IMR-90 (cell line): ENCODE results near the gene GAREM1. TPM values are rescaled to one million over a fixed set of nuclear protein-coding genes. Genes with fewer than 3 reads are reported as not detected.

ENCODE experiments used
- ATAC-seq: fragments of 200-7000 bp; cut with Tn5 transposase; 2 replicates; pipeline ENCODE4 v1.9.1; 2020; ENCODE audit warnings: low read depth, mild to moderate bottlenecking, moderate library complexity
- BruUV-seq: library from RNA; stranded (reverse); fragments of 400-500 nt; replicated peaks from 2 replicates; lab custom pipeline; 2021; lab: Mats Ljungman, UMichigan
- CTCF ChIA-PET: fragments of 300-600 bp; formaldehyde crosslinking; extraction: SDS; loops from one replicate; lab custom pipeline; 2021; ENCODE audit warnings: antibody characterized with exemption; lab: Yijun Ruan, JAX
- POLR2A ChIA-PET: fragments of 300-600 bp; sonication (Branson Sonifier 250); formaldehyde crosslinking; loops from one replicate; lab custom pipeline; 2022; ENCODE audit warnings: antibody characterized with exemption; ENCODE audit not compliant: unreplicated experiment; lab: Charles Lee
- DNase-seq: peaks from one replicate; pipeline ENCODE4 v3.0.0; 2013
- H2AFZ ChIP-seq: replicated peaks from 2 replicates; pipeline ENCODE3; 2013; ENCODE audit warnings: low read length, mild to moderate bottlenecking; ENCODE audit not compliant: poor library complexity
- H2AK5ac ChIP-seq: 2 replicates; pipeline ENCODE4 v1.6.1; 2013; ENCODE audit warnings: low read depth, low read length, inconsistent platforms
- H2AK9ac ChIP-seq: replicated peaks from 2 replicates; pipeline ENCODE3; 2013; ENCODE audit warnings: mild to moderate bottlenecking, low read depth, low read length, moderate library complexity; ENCODE audit not compliant: poor library complexity
- H2BK120ac ChIP-seq: 2 replicates; pipeline ENCODE4 v1.6.1; 2013; ENCODE audit warnings: low read depth, low read length, inconsistent platforms
- H2BK15ac ChIP-seq: 3 replicates; pipeline ENCODE4 v1.6.1; 2013; ENCODE audit warnings: low read depth, low read length, inconsistent platforms
- H2BK20ac ChIP-seq: 2 replicates; pipeline ENCODE4 v1.6.1; 2013; ENCODE audit warnings: low read depth, mild to moderate bottlenecking, inconsistent platforms, low read length, moderate library complexity
- H2BK5ac ChIP-seq: 2 replicates; pipeline ENCODE4 v1.6.1; 2013; ENCODE audit warnings: mild to moderate bottlenecking, low read depth, low read length, inconsistent platforms; ENCODE audit not compliant: poor library complexity, severe bottlenecking
- H3K14ac ChIP-seq: replicated peaks from 2 replicates; pipeline ENCODE4 v1.6.1; 2013; ENCODE audit warnings: low read depth, low read length, inconsistent platforms
- H3K18ac ChIP-seq: 2 replicates; pipeline ENCODE4 v1.6.1; 2013; ENCODE audit warnings: low read depth, low read length, control low read depth
- H3K23ac ChIP-seq: 2 replicates; pipeline ENCODE4 v1.6.1; 2013; ENCODE audit warnings: low read depth, low read length, inconsistent platforms
- H3K27ac ChIP-seq: 2 replicates; pipeline ENCODE4 v1.5.1; 2013; ENCODE audit warnings: mild to moderate bottlenecking, control low read depth, low read length; ENCODE audit not compliant: insufficient read depth
- H3K27me3 ChIP-seq: 2 replicates; pipeline ENCODE4 v1.6.1; 2013; ENCODE audit warnings: low read length; ENCODE audit not compliant: control insufficient read depth, insufficient read depth
- H3K36me3 ChIP-seq: 2 replicates; pipeline ENCODE4 v1.6.1; 2013; ENCODE audit warnings: low read length, mixed read lengths; ENCODE audit not compliant: control insufficient read depth, insufficient read depth
- H3K4ac ChIP-seq: 2 replicates; pipeline ENCODE4 v1.6.1; 2013; ENCODE audit warnings: low read depth, low read length, inconsistent platforms
- H3K4me1 ChIP-seq: 2 replicates; pipeline ENCODE4 v1.6.1; 2013; ENCODE audit warnings: low read length, mixed read lengths; ENCODE audit not compliant: control insufficient read depth, insufficient read depth
- H3K4me2 ChIP-seq: 2 replicates; pipeline ENCODE4 v1.6.1; 2013; ENCODE audit warnings: low read depth, mild to moderate bottlenecking, control low read depth, low read length, moderate library complexity
- H3K4me3 ChIP-seq: 2 replicates; pipeline ENCODE4 v1.5.1; 2013; ENCODE audit warnings: low read depth, mild to moderate bottlenecking, control low read depth, low read length, moderate library complexity; ENCODE audit not compliant: insufficient read depth
- H3K56ac ChIP-seq: 2 replicates; pipeline ENCODE4 v1.6.1; 2013; ENCODE audit warnings: low read length, inconsistent platforms; ENCODE audit not compliant: insufficient read depth; ENCODE audit errors: extremely low read depth
- H3K79me1 ChIP-seq, 2 experiments: 2 replicates each; pipeline ENCODE4 v1.6.1; 2013; ENCODE audit warnings: low read length in 2 of 2, inconsistent platforms in 1 of 2, low read depth in 1 of 2
- H3K9ac ChIP-seq: 2 replicates; pipeline ENCODE4 v1.6.1; 2013; ENCODE audit warnings: low read depth, low read length, control low read depth
- H3K9me1 ChIP-seq: 2 replicates; pipeline ENCODE4 v1.6.1; 2013; ENCODE audit warnings: low read length, inconsistent platforms; ENCODE audit not compliant: insufficient read depth
- H3K9me3 ChIP-seq: 2 replicates; pipeline ENCODE4 v1.6.1; 2013; ENCODE audit warnings: low read length; ENCODE audit not compliant: control insufficient read depth, insufficient read depth
- H4K20me1 ChIP-seq: 2 replicates; pipeline ENCODE4 v1.6.1; 2013; ENCODE audit warnings: low read length, inconsistent platforms; ENCODE audit not compliant: insufficient read depth
- H4K5ac ChIP-seq: 2 replicates; pipeline ENCODE4 v1.6.1; 2013; ENCODE audit warnings: mild to moderate bottlenecking, low read depth, low read length, control low read depth
- H4K8ac ChIP-seq, 2 experiments: 2 replicates each; pipeline ENCODE4 v1.6.1; 2013; ENCODE audit warnings: low read depth in 2 of 2, low read length in 2 of 2, control low read depth in 1 of 2, inconsistent platforms in 1 of 2
- H4K91ac ChIP-seq: 2 replicates; pipeline ENCODE4 v1.6.1; 2013; ENCODE audit warnings: low read depth, low read length, inconsistent platforms; ENCODE audit not compliant: insufficient read depth
- CHD1 ChIP-seq: IDR thresholded peaks from 2 replicates; pipeline ENCODE4 v1.6.1; 2012; ENCODE audit warnings: low read depth, low read length, improper control_type of control experiment
- POLR2A ChIP-seq: IDR thresholded peaks from 2 replicates; pipeline ENCODE4 v1.6.1; 2012; ENCODE audit warnings: mild to moderate bottlenecking, low read depth, low read length
- WGBS, 2 experiments: methylation state at CpG; one replicate each; pipeline versions ENCODE4 v1.1.5 to v1.1.7; 2013; ENCODE audit warnings: missing lambda C conversion rate in 2 of 2; ENCODE audit not compliant: insufficient read length in 1 of 2; ENCODE audit errors: extremely low coverage in 2 of 2; 5-methylcytosine and 5-hydroxymethylcytosine counted together
- dilution Hi-C: fragments of 300-500 bp; cut with HindIII; formaldehyde crosslinking; loops from one replicate; pipeline ENCODE4 v1.14.3; 2018; ENCODE audit warnings: low sequenced_read_pairs; ENCODE audit not compliant: unreplicated experiment
- in situ Hi-C: fragments of 300-500 bp; cut with MboI; formaldehyde crosslinking; loops from 3 replicates; pipeline ENCODE4 v1.14.3; 2019; ENCODE audit warnings: low sequenced_read_pairs, inconsistent platforms, mixed read lengths
- intact Hi-C: fragments of 100-400 bp; cut with micrococcal nuclease; formaldehyde crosslinking; loops from 2 replicates; pipeline ENCODE4 v1.10.0; 2022
- polyA plus RNA-seq, 3 experiments: library from polyadenylated mRNA; depleted of rRNA; stranded (reverse); fragments of >200 nt; gene quantifications; 2 replicates each; pipeline ENCODE4 v1.2.3, GENCODE V29; 2012; ENCODE audit warnings: low replicate concordance in 1 of 3
- total RNA-seq: library from RNA; depleted of rRNA; stranded (reverse); fragments of >200 nt; gene quantifications from 2 replicates; pipeline ENCODE4 v1.2.3, GENCODE V29; 2012

Gene GAREM1
- total and polyA plus RNA-seq, 2 of the 4 experiments (the other 2 are of a cell fraction), result 1.4 to 2.3 TPM

DNA sequence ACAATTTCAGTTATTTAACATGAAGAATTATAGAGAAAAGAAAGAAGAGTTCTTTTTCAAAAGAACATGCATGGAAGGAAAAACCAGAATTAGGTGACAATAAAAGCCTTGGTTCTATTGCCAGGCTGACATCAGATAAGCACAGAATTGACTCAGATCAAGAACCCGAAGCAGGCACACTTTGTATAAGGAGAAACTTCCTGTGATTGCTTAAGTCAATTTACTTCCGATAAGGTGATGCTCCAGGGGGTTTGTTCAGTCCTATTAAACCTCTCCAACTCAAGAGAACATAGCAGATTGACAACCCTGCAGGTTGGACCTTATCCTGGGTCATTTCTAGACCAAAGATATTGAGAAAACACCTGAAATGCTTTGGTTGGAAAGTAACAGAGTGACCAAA lies 31.4 kb downstream of the GAREM1 start:
- Histone ChIP-seq H3K36me3 (no peaks in the 10 kb centered on the region), H3K14ac (no peak overlapping the region), H3K27me3 (no peaks in the 10 kb centered on the region; the same call in 1 of the 2 replicates), H2AK9ac (no peak overlapping the region), H2BK120ac (no peak overlapping the region), H3K27ac (no peak overlapping the region), H2AK5ac (no peak overlapping the region), H4K5ac (no peak overlapping the region), H2AFZ (no peak overlapping the region), H3K18ac (no peak overlapping the region), H3K4me3 (no peak overlapping the region), H3K9me1 (no peaks in the 10 kb centered on the region), H3K9me3 (no peaks in the 10 kb centered on the region), H3K79me1 (no peaks in the 10 kb centered on the region), H3K4me2 (no peak overlapping the region), H4K91ac (no peak overlapping the region), H3K4me1 (no peaks in the 10 kb centered on the region; the same call in 1 of the 2 replicates), H4K8ac (no peak overlapping the region), H2BK15ac (no peak overlapping the region), H3K56ac (no peak overlapping the region), H2BK20ac (no peak overlapping the region), H3K23ac (no peak overlapping the region), H2BK5ac (no peak overlapping the region), H4K20me1 (peaks cover 4% of the 10 kb centered on the region; the same call in 1 of the 2 replicates), H3K9ac (no peak overlapping the region), H3K4ac (no peak overlapping the region)
- intact Hi-C loops (no loop called here), dilution Hi-C loops (no loop called here), in situ Hi-C loops (no loop called here)
- WGBS, 2 experiments, result no CpG with 5 or more reads among the region's 2 CpGs
- BruUV-seq, result no TSS peak
- no peak for TF ChIP-seq CHD1
- no peak for TF ChIP-seq POLR2A
- DNase-seq, result no peak
- ChIA-PET POLR2A (interaction anchor here (0.8 kb wide), 1 partner anchor 113 kb away, joined by 3 read pairs; no protein-coding TSS in a partner anchor), CTCF (interaction anchor here (0.6 to 2.2 kb wide), 4 partner anchors 11 to 116 kb away, joined by 3 to 6 read pairs (median 4); no protein-coding TSS in a partner anchor)
- ATAC-seq, result no peak
